Activated naive CD4-positive, alpha-beta T cell treated with anti-CD3 and anti-CD28 coated beads, Interleukin-2, amount 50 U/mL, for 72 hours (primary cell): ENCODE measurements around the gene BAIAP2L2. TPM values are rescaled to one million over a fixed set of nuclear protein-coding genes. Genes with fewer than 3 reads are reported as not detected.
"Not testable (repeated sequence)": the region's sequence is repeated elsewhere in the genome, so short reads cannot be mapped to it uniquely, and the experiment has no call there.

ENCODE experiments used
- ATAC-seq, 2 donors: fragments of 150-1000 bp; cut with Tn5 transposase; 2 replicates each; pipeline ENCODE4 v1.10.0; 2021; ENCODE audit warnings: mild to moderate bottlenecking in 2 of 2, moderate library complexity in 2 of 2
- DNase-seq, 2 donors: peaks; one replicate each; pipeline ENCODE4 v3.0.0; 2021 to 2022; ENCODE audit warnings: low spot score in 2 of 2
- H3K27ac Mint-ChIP-seq, 2 donors: one replicate each; pipeline ENCODE4 v1.8.0; 2022; ENCODE audit warnings: mild to moderate bottlenecking in 2 of 2, mixed read lengths in 2 of 2
- H3K36me3 Mint-ChIP-seq, 2 donors: one replicate each; pipeline ENCODE4 v1.8.0; 2022; ENCODE audit warnings: mixed read lengths in 2 of 2
- H3K9me3 Mint-ChIP-seq, 2 donors: one replicate each; pipeline ENCODE4 v1.8.0; 2022; ENCODE audit warnings: mixed read lengths in 2 of 2
- total RNA-seq, 2 donors: library from RNA; stranded (reverse); gene quantifications; one replicate each; pipeline ENCODE4 v1.2.3, GENCODE V29; 2022

The BAIAP2L2 gene
- total RNA-seq, 2 donors from 2014 or later: 1.1 to 1.3 TPM

DNA sequence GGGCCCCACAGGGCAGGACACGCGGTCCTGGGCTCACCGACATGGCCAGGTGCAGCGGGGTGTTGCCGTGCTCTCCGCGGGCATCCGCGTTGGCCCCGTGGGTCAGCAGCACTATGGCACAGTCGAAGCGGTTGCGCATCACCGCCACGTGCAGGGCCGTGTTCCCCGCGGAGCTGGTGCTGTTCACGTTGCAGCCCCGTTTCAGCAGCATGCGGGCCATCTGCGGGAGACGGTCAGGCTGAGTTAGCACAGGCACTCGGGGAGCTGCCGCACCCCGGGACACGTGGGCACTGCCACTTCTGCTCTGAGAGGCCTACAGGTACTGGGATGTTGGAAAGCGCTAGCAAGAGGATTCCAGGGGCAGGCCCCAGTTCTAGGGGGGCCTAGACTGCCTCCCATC is 22.3 kb upstream of the BAIAP2L2 start:
- H3K27ac Mint-ChIP-seq: no peak overlapping the region
- H3K36me3 Mint-ChIP-seq: no peaks in the 10 kb centered on the region
- H3K9me3 Mint-ChIP-seq: no peaks in the 10 kb centered on the region
- ATAC-seq (no peak), DNase-seq (no peak)

DNA sequence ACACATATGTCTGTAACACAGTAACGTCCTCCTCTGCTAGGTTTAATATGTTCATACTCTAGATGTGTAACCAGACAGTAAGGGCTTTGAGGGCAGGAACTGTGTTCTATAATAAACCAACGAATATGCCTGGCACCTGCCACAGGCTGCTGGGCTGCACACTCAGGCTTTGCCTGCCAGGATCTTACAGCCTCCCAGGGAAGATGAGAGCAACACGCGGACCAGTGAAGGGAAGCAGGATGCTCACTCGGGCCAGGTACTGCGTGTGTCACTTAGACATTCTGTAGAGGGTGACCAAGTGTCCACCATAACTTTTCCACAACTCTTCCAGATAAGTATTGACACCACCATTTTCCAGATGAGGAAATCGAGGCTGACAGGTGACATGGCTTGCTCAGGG is 21.7 kb upstream of the BAIAP2L2 start:
- ATAC-seq: no peak
- no peaks in the 10 kb centered on the region for H3K9me3 Mint-ChIP-seq
- no peaks in the 10 kb centered on the region for H3K36me3 Mint-ChIP-seq
- no peak for DNase-seq
- H3K27ac Mint-ChIP-seq: no peak overlapping the region

DNA sequence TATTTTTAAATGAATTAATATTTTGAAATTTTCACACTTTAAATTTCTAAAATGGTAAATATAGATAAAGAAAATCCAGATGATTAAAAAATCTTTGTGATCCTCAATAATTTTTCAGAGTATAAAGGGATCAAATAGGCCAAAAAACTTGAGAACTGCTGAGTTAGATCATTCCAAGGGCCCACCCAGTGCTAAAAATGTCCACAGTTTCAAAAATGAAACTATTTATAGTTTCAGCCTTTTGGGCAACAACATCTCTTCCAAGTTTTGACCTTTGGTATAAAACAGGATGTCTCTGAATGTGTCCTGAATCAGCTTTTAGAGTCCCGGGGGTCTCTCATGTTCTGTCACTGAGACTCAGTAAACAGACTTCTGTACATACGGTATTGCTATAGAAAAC is 20.9 kb upstream of the BAIAP2L2 start:
- H3K36me3 Mint-ChIP-seq: no peaks in the 10 kb centered on the region
- no peak overlapping the region for H3K27ac Mint-ChIP-seq
- no peak for DNase-seq
- no peak for ATAC-seq
- H3K9me3 Mint-ChIP-seq: no peaks in the 10 kb centered on the region

DNA sequence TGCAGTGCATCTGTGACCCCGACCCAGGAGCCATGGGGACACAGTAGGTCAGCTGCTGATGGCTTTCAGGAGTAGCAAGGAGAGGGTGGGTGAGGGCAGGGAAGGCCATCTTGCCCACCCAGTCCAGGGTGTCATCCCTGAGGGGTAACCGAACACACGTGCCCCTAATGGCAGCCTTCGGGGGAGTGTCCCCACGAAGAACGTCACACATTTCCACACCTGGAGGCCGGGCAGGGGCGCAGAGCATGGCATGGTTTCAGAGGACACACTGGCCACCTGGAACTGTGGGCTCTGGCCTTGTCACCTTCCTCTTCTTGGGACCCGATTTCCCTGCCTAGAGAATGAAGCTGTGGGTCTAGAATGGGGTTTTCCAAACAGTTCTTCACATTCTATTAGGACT is 19.4 kb upstream of the BAIAP2L2 start:
- ATAC-seq: no peak
- H3K9me3 Mint-ChIP-seq: no peaks in the 10 kb centered on the region

DNA sequence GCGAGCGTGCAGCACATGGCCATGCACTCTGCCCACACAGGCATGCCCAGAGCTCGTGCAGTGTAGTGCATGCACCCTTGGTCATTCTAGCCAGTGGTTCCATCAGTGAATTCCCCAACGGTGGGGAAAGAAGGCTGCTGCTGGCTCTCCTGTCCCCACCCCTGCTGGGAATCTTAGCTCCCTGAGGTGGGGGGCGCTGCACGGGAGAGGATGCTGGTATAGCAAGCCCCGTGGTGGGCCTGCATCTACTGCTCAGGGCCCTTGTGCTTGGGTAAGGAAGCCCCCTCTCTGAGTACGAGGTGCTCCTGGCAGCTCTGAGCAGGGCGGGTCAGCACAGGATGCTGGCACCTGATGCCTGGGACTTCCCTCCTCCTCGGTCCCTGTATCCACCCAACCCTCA is 18.5 kb upstream of the BAIAP2L2 start:
- Mint-ChIP-seq H3K9me3 (no peaks in the 10 kb centered on the region), H3K27ac (no peak overlapping the region), H3K36me3 (no peaks in the 10 kb centered on the region)
- DNase-seq (no peak), ATAC-seq (no peak)

More for the DNA sequence above, 19.4 kb upstream of the BAIAP2L2 start:
- Mint-ChIP-seq H3K36me3 (no peaks in the 10 kb centered on the region), H3K27ac (no peak overlapping the region)
- no peak for DNase-seq

DNA sequence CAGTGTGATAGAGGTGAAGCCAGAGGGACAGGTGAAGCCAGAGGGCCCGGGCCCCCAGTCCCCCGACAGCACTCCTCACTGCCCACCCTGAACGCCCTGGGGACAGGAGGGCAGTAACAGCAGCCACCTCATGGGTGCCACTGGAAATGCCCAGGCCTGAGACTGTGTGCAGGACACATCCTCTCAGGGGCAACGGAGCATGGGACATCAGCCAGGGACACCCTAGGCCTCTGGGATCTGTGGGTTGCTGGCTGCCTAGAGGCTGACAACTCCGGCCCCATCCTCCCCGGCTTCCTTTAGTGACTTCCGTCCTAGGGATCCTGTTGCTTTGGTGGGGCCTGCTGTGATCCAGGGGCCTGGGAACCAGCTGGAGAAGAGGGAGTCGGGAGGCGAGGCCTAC is 17.4 kb upstream of the BAIAP2L2 start:
- H3K9me3 Mint-ChIP-seq: no peaks in the 10 kb centered on the region
- DNase-seq (no peak), ATAC-seq (no peak)
- H3K36me3 Mint-ChIP-seq: no peaks in the 10 kb centered on the region
- no peak overlapping the region for H3K27ac Mint-ChIP-seq

DNA sequence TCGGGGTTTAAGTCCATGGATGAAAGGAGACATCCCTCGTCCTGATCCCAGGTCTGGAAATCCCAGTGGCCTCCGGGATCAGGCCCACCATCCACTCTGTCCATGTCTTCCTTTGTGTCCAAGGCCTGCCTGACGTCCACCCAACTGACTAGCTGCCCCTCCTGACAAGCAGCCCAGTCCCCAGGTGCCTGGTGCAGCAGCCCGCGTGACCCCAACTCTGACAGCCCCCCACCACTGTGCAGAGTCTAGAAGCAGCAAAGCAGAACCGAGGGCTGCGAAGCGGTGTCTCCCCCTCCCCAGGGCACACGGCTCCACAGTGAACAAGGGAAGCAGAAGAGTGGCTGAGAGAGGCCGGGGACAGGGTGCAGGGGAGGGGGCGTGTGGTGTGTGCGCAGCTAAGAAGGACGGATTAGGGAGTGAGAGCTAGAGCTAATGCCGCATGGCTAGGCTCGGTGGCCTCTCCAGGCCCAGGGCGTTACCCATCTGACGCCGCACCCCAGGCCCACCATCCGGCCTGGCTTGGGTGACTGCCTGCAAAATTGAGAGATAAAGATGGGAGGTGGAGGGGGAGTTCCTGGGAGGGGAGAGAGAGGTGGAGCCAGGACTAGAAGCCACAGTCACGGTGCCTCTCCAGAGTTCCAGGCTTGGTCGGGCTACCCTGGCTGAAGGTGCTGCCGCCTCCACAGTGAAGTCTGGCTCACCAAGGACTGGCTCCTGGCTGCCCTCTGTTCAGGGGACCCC is 16.6 kb upstream of the BAIAP2L2 start:
- ATAC-seq (no peak), DNase-seq (no peak)
- Mint-ChIP-seq H3K9me3 (no peaks in the 10 kb centered on the region), H3K27ac (peak overlapping the region; percentile 67 to 85), H3K36me3 (no peaks in the 10 kb centered on the region)

DNA sequence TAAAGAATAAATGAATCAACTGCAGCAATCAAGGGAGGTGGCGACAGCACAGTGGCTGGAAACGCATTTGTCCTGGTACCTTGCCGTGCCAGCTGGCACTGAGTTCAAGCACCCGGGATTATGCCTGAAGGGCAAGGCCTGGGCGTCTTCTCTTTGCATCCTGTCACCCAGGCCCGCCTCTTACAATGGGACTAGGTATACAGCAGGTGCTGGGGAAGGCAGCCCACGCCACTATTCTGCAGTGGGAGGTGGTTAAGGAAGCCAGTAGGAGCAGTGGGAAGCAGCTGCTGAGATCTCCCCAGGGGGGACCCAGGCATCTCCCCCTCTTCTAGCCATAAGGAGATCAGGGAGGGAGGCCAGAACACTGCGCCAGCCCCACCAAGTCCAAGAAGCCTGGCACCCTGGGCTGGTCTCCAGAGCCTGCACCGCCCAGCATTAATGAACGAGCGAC is 15.3 kb upstream of the BAIAP2L2 start:
- ATAC-seq: no peak
- DNase-seq: no peak
- Mint-ChIP-seq H3K27ac (no peak overlapping the region), H3K36me3 (no peaks in the 10 kb centered on the region), H3K9me3 (no peaks in the 10 kb centered on the region)

DNA sequence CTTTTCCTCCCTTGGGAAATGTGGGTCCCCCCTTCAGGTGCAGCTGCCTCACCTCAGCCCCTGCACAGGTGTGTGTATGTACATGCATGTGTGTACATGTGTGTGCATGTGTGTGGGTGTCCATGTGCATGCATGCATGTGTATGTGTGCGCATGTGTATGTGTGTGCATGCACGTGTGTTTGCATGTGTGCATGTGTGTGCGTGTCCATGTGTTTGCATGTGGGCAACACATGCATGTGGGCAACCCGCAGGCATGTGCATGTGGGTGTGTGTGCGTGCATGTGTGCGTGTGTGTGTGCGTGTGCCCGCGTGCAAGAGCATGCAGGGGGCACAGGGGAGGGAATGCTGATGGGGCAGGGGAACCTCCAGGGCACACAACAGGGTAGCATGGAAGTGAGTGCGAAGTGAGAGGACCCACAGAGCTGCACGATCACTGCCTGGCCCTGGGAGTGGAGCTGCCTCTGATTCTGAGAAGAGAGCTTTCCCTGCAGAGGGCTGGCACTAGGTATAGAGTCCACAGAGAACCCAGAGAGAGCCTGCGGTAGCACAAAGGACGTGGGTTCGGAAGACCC is 14.6 kb upstream of the BAIAP2L2 start:
- no peak for ATAC-seq
- H3K9me3 Mint-ChIP-seq: no peaks in the 10 kb centered on the region
- no peak for DNase-seq
- H3K36me3 Mint-ChIP-seq: no peaks in the 10 kb centered on the region
- peak overlapping the region; percentile 36 to 50 for H3K27ac Mint-ChIP-seq

DNA sequence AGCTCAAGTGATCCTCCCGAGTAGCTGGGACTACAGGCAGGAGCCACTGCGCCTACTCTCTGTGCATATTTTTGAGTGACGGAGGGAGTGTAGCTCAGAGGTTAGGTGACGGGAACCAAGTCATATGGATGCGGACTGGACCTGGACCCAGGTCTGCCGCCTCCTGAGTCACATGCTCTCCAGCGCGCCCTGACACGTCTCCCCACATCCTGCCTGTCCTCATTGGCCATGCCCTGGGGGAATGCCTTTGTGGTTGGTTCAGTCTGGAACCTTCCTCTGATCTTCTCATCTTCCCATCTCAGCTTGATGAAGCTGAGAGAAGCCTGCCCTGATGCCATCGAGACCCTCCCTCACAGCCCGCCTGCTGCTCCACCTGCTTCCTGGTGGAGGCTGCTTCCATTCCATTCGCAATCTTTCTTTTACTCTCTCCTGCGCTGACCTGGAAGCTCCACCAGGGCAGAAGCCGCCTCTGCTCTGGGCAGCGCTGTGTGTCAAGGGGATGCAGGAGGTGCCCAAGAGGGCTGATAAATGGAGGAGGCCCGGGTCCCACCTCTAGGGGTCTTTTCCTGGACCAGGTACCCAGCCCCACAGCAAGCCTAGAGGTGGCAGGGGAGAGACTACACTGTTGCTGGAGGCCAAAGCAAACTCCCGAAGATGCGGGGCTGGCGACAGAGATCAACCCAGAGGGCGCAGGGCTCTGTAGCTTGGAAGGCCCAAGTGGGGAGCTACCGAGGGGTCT is 13.9 kb upstream of the BAIAP2L2 start:
- DNase-seq: no peak
- no peak for ATAC-seq
- H3K27ac Mint-ChIP-seq: peak overlapping the region; percentile 50 to 73
- H3K36me3 Mint-ChIP-seq: no peaks in the 10 kb centered on the region
- no peaks in the 10 kb centered on the region for H3K9me3 Mint-ChIP-seq

DNA sequence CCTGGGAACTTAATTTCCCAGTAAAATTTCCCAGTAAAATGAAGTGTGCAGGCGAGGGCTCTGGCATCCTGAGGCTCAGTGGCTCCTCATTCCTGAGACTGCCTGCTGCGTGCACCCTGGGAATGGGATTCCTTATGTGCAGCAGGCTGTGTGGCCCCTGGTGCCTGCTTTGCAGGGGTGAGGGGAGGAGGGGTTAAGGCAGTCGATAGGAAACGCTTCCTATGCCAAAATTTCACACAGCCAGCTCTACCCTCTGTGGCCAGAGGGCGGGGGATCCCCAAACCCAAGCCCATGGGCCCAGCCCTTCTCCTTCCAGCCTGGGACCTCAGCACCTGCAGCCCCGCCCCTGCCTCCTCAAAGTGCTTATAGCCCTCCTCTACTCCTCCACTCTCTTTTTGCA is 12.1 kb upstream of the BAIAP2L2 start:
- H3K27ac Mint-ChIP-seq: peak overlapping the region in 1 of 2 donors; percentile 51
- ATAC-seq (no peak), DNase-seq (no peak)
- no peaks in the 10 kb centered on the region for H3K9me3 Mint-ChIP-seq
- no peaks in the 10 kb centered on the region for H3K36me3 Mint-ChIP-seq

DNA sequence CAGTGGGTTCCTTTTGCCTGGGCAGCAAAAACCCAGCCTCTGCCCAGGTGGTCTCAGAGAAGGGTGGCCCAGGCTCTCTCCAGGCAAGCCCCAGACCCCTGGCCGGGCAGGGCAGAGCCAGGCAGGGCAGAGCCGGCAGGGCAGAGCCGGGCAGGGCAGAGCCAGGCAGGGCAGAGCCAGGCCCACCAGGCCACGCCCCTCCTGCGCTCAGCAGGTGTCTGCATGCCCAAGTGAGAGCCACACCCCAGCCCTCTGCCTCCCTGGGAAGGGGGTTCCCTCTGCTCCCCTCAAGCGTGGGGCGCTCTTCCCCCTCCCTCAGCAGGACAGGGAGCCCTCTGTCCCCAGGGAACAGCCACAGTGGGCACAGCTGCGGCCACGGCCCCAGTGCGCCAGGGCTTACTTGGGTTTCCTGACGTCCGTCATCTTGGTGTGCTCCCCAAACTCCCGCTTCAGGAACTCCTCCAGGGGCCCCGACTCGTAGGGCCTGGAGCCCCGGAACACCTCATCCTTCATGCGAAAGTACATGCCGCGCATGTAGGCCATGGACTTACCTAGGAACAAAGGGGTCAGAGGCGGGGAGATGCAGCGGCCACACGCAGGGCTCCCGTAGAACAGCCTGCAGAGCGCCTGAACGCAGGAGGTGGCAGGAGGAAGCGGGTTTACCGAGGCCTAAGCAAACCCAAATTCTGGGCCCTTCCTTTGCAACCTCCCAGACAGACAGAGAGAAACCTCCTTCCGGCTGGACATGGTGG is 10.1 kb upstream of the BAIAP2L2 start:
- H3K9me3 Mint-ChIP-seq: no peaks in the 10 kb centered on the region
- no peak for ATAC-seq
- DNase-seq: no peak
- no peaks in the 10 kb centered on the region for H3K36me3 Mint-ChIP-seq
- no peak overlapping the region for H3K27ac Mint-ChIP-seq

DNA sequence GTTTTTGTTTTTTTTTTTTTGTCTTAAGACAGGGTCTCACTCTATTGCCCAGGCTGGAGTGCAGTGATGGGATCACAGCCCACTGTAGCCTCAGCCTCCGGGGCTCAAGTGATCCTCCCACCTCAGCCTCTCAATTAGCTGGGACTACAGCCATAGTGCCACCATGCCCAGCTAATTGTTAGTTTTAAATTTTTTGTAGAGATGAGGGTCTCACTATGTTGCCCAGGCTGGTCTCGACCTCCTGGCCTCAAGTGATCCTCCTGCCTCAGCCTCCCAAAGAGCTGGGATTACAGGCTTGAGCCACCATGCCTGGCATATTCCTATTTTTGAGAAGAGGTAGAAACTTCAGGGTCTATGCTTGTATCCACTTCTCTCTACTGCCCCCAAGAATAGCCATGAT is 8.3 kb upstream of the BAIAP2L2 start:
- H3K27ac Mint-ChIP-seq, DNase-seq, H3K36me3 Mint-ChIP-seq, H3K9me3 Mint-ChIP-seq, ATAC-seq: not testable (repeated sequence)

DNA sequence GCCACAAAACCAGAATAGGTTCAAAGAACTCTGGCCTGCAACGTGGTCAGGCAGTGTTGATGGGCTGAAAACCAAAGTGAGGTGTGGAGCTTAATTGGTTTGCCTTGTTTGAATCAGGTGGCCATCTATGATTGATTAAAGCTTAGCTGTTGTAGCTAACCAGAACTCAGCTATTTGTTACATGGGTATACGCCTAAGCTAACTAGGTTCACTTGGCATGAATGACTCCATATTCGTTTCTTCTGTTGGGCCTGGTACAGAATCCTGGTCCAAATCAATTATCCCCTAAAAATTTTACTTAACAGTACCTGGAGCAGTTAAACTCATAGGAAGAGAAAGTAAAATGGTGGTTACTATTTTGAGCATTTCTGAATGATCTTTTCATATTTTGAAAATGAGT is 7.7 kb upstream of the BAIAP2L2 start:
- Mint-ChIP-seq H3K36me3 (no peaks in the 10 kb centered on the region), H3K9me3 (no peaks in the 10 kb centered on the region), H3K27ac (no peak overlapping the region)
- DNase-seq: no peak
- ATAC-seq: no peak

DNA sequence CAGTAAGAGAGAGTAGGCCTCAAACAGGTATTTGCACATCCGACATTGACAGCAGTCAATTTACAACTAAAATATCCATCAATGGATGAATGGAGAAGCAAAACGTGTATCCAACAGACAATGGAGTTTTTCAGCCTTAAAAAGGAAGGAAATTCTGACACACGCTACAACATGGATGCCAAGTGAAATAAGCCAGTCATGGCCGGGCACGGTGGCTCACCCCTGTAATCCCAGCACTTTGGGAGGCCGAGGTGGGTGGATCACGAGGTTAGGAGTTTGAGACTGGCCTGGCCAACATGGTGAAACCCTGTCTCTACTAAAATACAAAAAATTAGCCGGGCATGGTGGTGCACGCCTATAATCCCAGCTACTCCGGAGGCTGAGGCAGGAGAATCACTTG is 7.1 kb upstream of the BAIAP2L2 start:
- not testable (repeated sequence) for H3K27ac Mint-ChIP-seq, H3K9me3 Mint-ChIP-seq, H3K36me3 Mint-ChIP-seq, ATAC-seq, DNase-seq

DNA sequence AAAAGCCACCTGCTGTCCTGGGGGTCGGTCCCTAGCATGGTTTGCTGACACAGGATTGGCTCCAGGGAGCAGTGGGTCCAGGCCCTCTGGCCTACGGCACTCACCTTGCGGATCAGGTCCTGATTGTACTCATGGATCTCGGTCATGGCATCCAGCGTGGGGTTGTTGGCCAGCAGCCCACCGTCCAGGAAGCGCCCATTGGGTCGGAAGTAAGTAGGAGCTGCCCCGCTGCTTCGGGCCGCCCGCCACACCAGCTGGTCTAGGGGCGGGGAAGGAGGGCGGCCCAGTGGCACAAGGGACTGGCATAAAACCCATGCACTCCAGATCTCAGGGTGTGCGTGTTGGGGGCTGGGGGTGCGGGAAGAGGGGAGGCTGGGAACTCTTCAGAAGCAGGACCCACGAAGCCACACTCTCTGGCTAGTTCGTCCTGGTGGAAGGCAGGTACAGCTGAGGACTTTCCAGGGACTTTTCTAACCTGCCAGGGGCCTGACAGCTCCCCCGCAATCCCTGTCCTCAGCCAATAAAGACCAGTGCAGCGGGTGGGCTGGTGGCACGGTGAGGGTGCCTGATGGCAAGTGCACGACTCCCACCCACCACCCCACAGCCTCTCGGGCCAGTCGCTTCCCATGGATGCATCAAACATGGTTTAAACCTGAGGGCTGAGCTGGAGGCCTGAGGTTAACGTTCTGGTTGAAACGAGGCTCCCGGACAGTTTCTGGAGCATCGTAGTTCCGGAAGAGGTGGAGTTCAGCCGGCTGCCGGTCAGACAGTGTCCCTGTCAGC is 5.1 kb upstream of the BAIAP2L2 start:
- ATAC-seq: no peak
- no peak overlapping the region for H3K27ac Mint-ChIP-seq
- no peaks in the 10 kb centered on the region for H3K9me3 Mint-ChIP-seq
- no peak for DNase-seq
- H3K36me3 Mint-ChIP-seq: no peaks in the 10 kb centered on the region
